Esophagus squamous epithelium (tissue), 5 donors: ENCODE results near the gene CACHD1. TPM values are rescaled to one million over a fixed set of nuclear protein-coding genes. Genes with fewer than 3 reads are reported as not detected.

Source experiments
- DNase-seq: peaks from one replicate; lab custom pipeline; 2025; lab: John Stamatoyannopoulos, UW
- H3K27ac ChIP-seq, 4 donors: fragments of 200-600 bp; sonication (generic); one replicate each; pipeline ENCODE4 v1.5.1; 2016 to 2019; ENCODE audit warnings: mild to moderate bottlenecking in 1 of 4
- H3K27me3 ChIP-seq, 4 donors: fragments of 200-600 bp; sonication (generic); 1 replicate in 3 of 4; 2 replicates in 1 of 4; pipeline versions ENCODE4 v1.5.1 to v1.6.0; 2017 to 2021; ENCODE audit warnings: antibody characterized with exemption in 1 of 4
- H3K36me3 ChIP-seq, 3 donors: fragments of 200-600 bp; sonication (generic); one replicate each; pipeline ENCODE4 v1.5.1; 2016 to 2019
- H3K4me1 ChIP-seq, 3 donors: fragments of 200-600 bp; sonication (generic); one replicate each; pipeline ENCODE4 v1.5.1; 2017 to 2019
- H3K4me3 ChIP-seq, 4 donors: fragments of 200-600 bp; sonication (generic); 1 replicate in 3 of 4; 2 replicates in 1 of 4; pipeline ENCODE4 v1.5.1; 2016 to 2019; ENCODE audit warnings: mild to moderate bottlenecking in 2 of 4, moderate library complexity in 1 of 4
- H3K9me3 ChIP-seq, 3 donors: fragments of 200-600 bp; sonication (generic); one replicate each; pipeline ENCODE4 v1.5.1; 2016 to 2019
- CTCF ChIP-seq, 6 experiments: fragments of 450-650 bp in 4 of 6; fragments of 200-600 bp in 2 of 6; sonication (generic) in 2 of 6; IDR thresholded peaks; one replicate each; pipeline ENCODE4 v1.5.1; 2016 to 2019; ENCODE audit warnings: antibody characterized with exemption in 6 of 6, mild to moderate bottlenecking in 4 of 6, moderate library complexity in 4 of 6
- POLR2A ChIP-seq, 4 donors: fragments of 450-650 bp; IDR thresholded peaks; one replicate each; pipeline ENCODE4 v1.6.1; 2017; ENCODE audit warnings: antibody characterized with exemption in 4 of 4, mild to moderate bottlenecking in 4 of 4, moderate library complexity in 3 of 4
- WGBS, 2 donors: methylation state at CpG; one replicate each; pipeline ENCODE4 v1.1.5; 2018; 5-methylcytosine and 5-hydroxymethylcytosine counted together
- intact Hi-C: fragments of 100-400 bp; cut with DNase I; formaldehyde crosslinking; loops from one replicate; pipeline ENCODE4 v1.15.0; 2022
- total RNA-seq, 4 donors: library from RNA; depleted of rRNA; stranded (reverse); fragments of >200 nt; gene quantifications; one replicate each; pipeline ENCODE4 v1.1.0, GENCODE V29; 2016
- donor health status: DM: yes; HTN: yes; CAD: no.

Gene CACHD1
- total RNA-seq, 4 donors from 2014 or later: 1.9 to 14.5 (median 4.1) TPM

GRCh38 chr1:64616039-64616438 lies 146.1 kb downstream of the CACHD1 start:
- WGBS, 2 donors: 60 to 68% methylated on average over 2 of the region's 2 CpGs
- intact Hi-C loops: no loop called here

GRCh38 chr1:64623750-64624191 lies 153.8 kb downstream of the CACHD1 start:
- intact Hi-C loops: no loop called here
- TF ChIP-seq POLR2A (IDR thresholded peaks at IDR 0.05) (no peak), CTCF (IDR thresholded peaks at IDR 0.05) (no peak)
- Histone ChIP-seq H3K4me1 (peaks cover 0 to 15% (median 9%) of the 10 kb centered on the region in 3 donors), H3K4me3 (no peak overlapping the region), H3K27me3 (no peaks in the 10 kb centered on the region), H3K27ac (peak overlapping the region in 1 of 4 donors; percentile 13), H3K9me3 (no peaks in the 10 kb centered on the region), H3K36me3 (no peaks in the 10 kb centered on the region)
- DNase-seq: no peak
- WGBS, 2 donors: 12 to 22% methylated on average over 3 to 4 of the region's 4 CpGs

More at GRCh38 chr1:64616039-64616438, 146.1 kb downstream of the CACHD1 start:
- H3K27me3 ChIP-seq: no peaks in the 10 kb centered on the region
- no peak for DNase-seq
- H3K27ac ChIP-seq: no peak overlapping the region
- H3K4me3 ChIP-seq: no peak overlapping the region
- peaks cover 0 to under 1% (median 0%) of the 10 kb centered on the region in 3 donors for H3K9me3 ChIP-seq
- TF ChIP-seq POLR2A (IDR thresholded peaks at IDR 0.05): no peak
- no peak for TF ChIP-seq CTCF (IDR thresholded peaks at IDR 0.05)
- peaks cover 0 to 6% (median 0%) of the 10 kb centered on the region in 3 donors for H3K36me3 ChIP-seq
- H3K4me1 ChIP-seq: no peaks in the 10 kb centered on the region

- no peaks in the 10 kb centered on the region for H3K27me3 ChIP-seq
- no peaks in the 10 kb centered on the region for H3K9me3 ChIP-seq
- TF ChIP-seq CTCF (IDR thresholded peaks at IDR 0.05) (no peak), POLR2A (IDR thresholded peaks at IDR 0.05) (no peak)
- H3K27ac ChIP-seq: peak overlapping the region in 1 of 4 donors; percentile 13
- peaks cover 0 to 15% (median 9%) of the 10 kb centered on the region in 3 donors for H3K4me1 ChIP-seq
- intact Hi-C loops: no loop called here
- H3K36me3 ChIP-seq: no peaks in the 10 kb centered on the region
- no peak overlapping the region for H3K4me3 ChIP-seq
- DNase-seq: no peak
- 56 to 63% methylated on average over 1 of the region's 1 CpG for WGBS, 2 donors
Measured at GRCh38 chr1:64624218-64624713, 154.3 kb downstream of the CACHD1 start.

DNA sequence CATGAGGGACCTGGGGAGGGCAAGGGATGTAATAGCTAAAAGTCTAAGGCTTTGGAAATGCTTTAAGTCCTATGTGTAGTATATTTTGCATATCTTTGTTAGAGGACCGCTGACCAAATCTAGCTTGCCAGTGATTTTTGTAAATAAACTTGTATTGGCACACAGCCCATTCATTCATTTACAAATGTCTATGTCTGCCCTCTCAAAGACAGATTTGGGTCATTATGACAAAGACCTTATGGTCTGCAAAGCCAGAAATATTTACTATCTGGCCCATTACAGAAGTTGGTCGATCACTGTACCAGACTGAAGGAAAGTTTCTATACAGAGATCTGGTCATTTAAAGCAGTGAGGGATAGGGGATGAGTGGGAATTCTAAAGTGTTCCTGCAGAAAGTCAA lies 154.9 kb downstream of the CACHD1 start:
- Histone ChIP-seq H3K4me3 (no peak overlapping the region), H3K36me3 (no peaks in the 10 kb centered on the region), H3K4me1 (peaks cover 0 to 15% (median 9%) of the 10 kb centered on the region in 3 donors), H3K27me3 (no peaks in the 10 kb centered on the region), H3K27ac (peak overlapping the region in 1 of 4 donors; percentile 13), H3K9me3 (no peaks in the 10 kb centered on the region)
- DNase-seq: no peak
- intact Hi-C loops: no loop called here
- TF ChIP-seq CTCF (IDR thresholded peaks at IDR 0.05): no peak
- no peak for TF ChIP-seq POLR2A (IDR thresholded peaks at IDR 0.05)
- 61 to 65% methylated on average over 2 of the region's 2 CpGs for WGBS, 2 donors

DNA sequence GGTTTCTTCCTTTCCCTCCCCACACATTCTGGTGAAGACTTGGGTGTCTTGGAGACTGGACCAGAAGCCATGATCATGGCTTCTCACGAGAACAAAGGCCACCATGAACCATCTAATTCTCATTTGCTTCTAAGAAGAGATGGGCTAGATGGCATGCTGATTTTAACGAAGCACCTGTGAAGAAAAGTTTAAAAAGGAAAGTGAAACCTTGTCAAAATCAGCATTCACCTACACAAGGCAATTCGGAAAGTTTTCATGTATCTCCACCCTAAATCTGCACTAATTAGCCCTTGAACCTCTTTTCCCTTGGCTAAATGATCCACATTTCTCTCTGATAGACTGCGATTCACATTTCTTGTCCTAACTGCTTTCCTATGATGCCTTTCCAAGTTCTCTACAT lies 160.7 kb downstream of the CACHD1 start:
- peaks cover 0 to 24% (median 0%) of the 10 kb centered on the region in 3 donors for H3K36me3 ChIP-seq
- no peak for DNase-seq
- H3K4me3 ChIP-seq: no peak overlapping the region
- no peak overlapping the region for H3K27ac ChIP-seq
- 90 to 93% methylated on average over 4 of the region's 4 CpGs for WGBS, 2 donors
- TF ChIP-seq POLR2A (IDR thresholded peaks at IDR 0.05): no peak
- no peaks in the 10 kb centered on the region for H3K27me3 ChIP-seq
- intact Hi-C loops: no loop called here
- no peaks in the 10 kb centered on the region for H3K9me3 ChIP-seq
- H3K4me1 ChIP-seq: peaks cover 0 to 17% (median 4%) of the 10 kb centered on the region in 3 donors
